Activated T-cell treated with anti-CD3 and anti-CD28 coated beads, Interleukin-2, amount 50 U/mL, for 48 hours (primary cell): ENCODE results near the gene SLC22A23.

Experiments
- DNase-seq, 2 experiments: peaks; one replicate each; pipeline ENCODE4 v3.0.0-alpha.2; 2020

SLC22A23 gene

GRCh38 chr6:3368685-3369084, 88.2 kb downstream of the SLC22A23 start:
- no peak for DNase-seq

GRCh38 chr6:3367630-3368029, 89.2 kb downstream of the SLC22A23 start:
- DNase-seq = no peak

GRCh38 chr6:3366596-3367413, 90.0 kb downstream of the SLC22A23 start:
- no peak for DNase-seq

GRCh38 chr6:3364391-3364790, 92.5 kb downstream of the SLC22A23 start:
- no peak for DNase-seq

- peak in 1 of 2 experiments; percentile 22 for DNase-seq
Measured at GRCh38 chr6:3363296-3364025, 93.4 kb downstream of the SLC22A23 start.

- no peak for DNase-seq
Measured at GRCh38 chr6:3361312-3362037, 95.4 kb downstream of the SLC22A23 start.

GRCh38 chr6:3360727-3361045, 96.2 kb downstream of the SLC22A23 start:
- DNase-seq = no peak

- no peak for DNase-seq
Measured at GRCh38 chr6:3359973-3360726, 96.7 kb downstream of the SLC22A23 start.

- no peak for DNase-seq
Measured at GRCh38 chr6:3359101-3359752, 97.6 kb downstream of the SLC22A23 start.

GRCh38 chr6:3358413-3359100, 98.3 kb downstream of the SLC22A23 start:
- no peak for DNase-seq

- no peak for DNase-seq
Measured at GRCh38 chr6:3357678-3358077, 99.2 kb downstream of the SLC22A23 start.

GRCh38 chr6:3356824-3357420, 99.9 kb downstream of the SLC22A23 start:
- DNase-seq = no peak

GRCh38 chr6:3356056-3356823, 100.6 kb downstream of the SLC22A23 start:
- DNase-seq = peak; percentile 53 to 56

GRCh38 chr6:3355358-3356055, 101.3 kb downstream of the SLC22A23 start:
- DNase-seq = no peak

- no peak for DNase-seq
Measured at GRCh38 chr6:3355011-3355357, 101.9 kb downstream of the SLC22A23 start.

GRCh38 chr6:3353939-3354338, 102.9 kb downstream of the SLC22A23 start:
- no peak for DNase-seq

GRCh38 chr6:3353213-3353903, 103.5 kb downstream of the SLC22A23 start:
- no peak for DNase-seq

- no peak for DNase-seq
Measured at GRCh38 chr6:3352678-3353077, 104.2 kb downstream of the SLC22A23 start.

GRCh38 chr6:3351829-3352524, 104.9 kb downstream of the SLC22A23 start:
- no peak for DNase-seq
